Measurements from ENCODE around the gene PTER. TPM values are rescaled to one million over a fixed set of nuclear protein-coding genes. Genes with fewer than 3 reads are reported as not detected.
A peak's percentile ranks its signal among the peaks of the same experiment; 100 is the strongest.

The PTER gene
- total RNA-seq, 1 donor from 2014 or later, result 2.6 TPM

DNA sequence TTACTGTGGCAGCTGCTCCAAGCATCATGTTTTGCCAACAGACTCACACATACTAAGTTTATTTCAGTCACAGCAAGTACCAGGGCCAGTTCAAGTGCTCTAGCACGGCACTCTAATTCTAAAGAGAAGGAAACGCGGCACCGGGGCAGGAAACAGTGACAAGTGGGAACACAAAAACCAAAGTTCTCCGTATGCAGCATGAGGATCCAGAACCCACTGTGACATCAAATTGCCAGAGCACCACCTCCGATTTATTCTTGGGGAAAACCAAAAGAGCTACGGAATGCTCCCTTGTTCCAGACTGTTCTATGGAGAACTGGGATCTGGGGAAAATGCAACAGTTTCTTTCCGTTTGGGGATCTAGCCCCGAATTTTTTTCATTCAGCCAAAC lies 448 bp upstream of the PTER start:
- no peaks in the 10 kb centered on the region for H3K36me3 Mint-ChIP-seq (ENCODE audit: unreplicated experiment)
- TF ChIP-seq, protein P1, sequence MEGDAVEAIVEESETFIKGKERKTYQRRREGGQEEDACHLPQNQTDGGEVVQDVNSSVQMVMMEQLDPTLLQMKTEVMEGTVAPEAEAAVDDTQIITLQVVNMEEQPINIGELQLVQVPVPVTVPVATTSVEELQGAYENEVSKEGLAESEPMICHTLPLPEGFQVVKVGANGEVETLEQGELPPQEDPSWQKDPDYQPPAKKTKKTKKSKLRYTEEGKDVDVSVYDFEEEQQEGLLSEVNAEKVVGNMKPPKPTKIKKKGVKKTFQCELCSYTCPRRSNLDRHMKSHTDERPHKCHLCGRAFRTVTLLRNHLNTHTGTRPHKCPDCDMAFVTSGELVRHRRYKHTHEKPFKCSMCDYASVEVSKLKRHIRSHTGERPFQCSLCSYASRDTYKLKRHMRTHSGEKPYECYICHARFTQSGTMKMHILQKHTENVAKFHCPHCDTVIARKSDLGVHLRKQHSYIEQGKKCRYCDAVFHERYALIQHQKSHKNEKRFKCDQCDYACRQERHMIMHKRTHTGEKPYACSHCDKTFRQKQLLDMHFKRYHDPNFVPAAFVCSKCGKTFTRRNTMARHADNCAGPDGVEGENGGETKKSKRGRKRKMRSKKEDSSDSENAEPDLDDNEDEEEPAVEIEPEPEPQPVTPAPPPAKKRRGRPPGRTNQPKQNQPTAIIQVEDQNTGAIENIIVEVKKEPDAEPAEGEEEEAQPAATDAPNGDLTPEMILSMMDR (IDR thresholded peaks at IDR 0.05), result no peak
- no peaks in the 10 kb centered on the region for H3K9me3 Mint-ChIP-seq (ENCODE audit: unreplicated experiment)
- H3K4me3 Mint-ChIP-seq (ENCODE audit: unreplicated experiment), result peak overlapping the region; percentile 85
- peaks cover 29% of the 10 kb centered on the region for H3K27me3 Mint-ChIP-seq (ENCODE audit: unreplicated experiment)
- peaks cover 17% of the 10 kb centered on the region for H3K4me1 Mint-ChIP-seq (ENCODE audit: unreplicated experiment)
- peak overlapping the region; percentile 72 for H3K27ac Mint-ChIP-seq (ENCODE audit: unreplicated experiment)
- no peak for DNase-seq (ENCODE audit: extremely low spot score, unreplicated experiment)

DNA sequence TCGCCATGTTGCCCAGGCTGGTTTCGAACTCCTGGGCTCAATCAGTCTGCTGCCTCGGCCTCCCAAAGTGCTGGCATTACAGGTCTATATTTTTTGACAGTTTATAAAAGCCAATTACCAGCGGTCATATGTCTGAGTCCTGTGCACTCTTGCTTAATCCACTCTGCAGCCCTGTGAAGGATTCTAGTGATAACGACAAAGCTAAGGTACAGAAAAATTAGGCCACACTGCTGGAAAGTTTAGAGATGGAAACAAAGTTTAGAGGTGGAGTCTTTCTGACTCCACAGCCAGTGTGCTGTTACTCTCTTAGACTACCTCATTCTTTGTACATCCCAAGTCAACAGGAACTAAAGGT lies 707 bp downstream of the PTER start:
- TF ChIP-seq, protein P1 (IDR thresholded peaks at IDR 0.05), result no peak
- peaks cover 17% of the 10 kb centered on the region for H3K4me1 Mint-ChIP-seq (ENCODE audit: unreplicated experiment)
- H3K27me3 Mint-ChIP-seq (ENCODE audit: unreplicated experiment), result peaks cover 20% of the 10 kb centered on the region

DNA sequence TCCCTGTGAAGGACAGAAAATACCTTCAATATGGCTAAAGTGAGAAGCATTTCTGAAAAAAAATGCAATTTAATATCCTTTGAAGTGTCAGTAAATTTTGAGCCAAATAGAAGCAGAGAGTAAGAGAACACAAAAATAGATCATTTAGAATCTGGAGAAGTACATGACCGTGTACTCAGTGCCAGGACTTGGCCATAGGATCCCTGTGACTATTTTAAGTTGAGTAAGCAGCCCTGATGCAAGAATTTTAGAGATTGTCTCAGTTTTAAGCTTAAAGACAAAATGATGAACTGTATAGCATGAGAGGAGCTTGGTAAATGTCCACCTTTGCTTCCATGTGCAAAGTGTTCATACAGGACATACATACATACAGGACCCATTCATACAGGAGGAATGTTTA lies 2.5 kb downstream of the PTER start:
- DNase-seq (ENCODE audit: extremely low spot score, unreplicated experiment), result no peak
- Mint-ChIP-seq H3K4me3 (ENCODE audit: unreplicated experiment) (no peak overlapping the region), H3K27me3 (ENCODE audit: unreplicated experiment) (peaks cover 4% of the 10 kb centered on the region), H3K36me3 (ENCODE audit: unreplicated experiment) (no peaks in the 10 kb centered on the region), H3K27ac (ENCODE audit: unreplicated experiment) (no peak overlapping the region), H3K4me1 (ENCODE audit: unreplicated experiment) (peaks cover 17% of the 10 kb centered on the region), H3K9me3 (ENCODE audit: unreplicated experiment) (no peaks in the 10 kb centered on the region)
- TF ChIP-seq, protein P1 (IDR thresholded peaks at IDR 0.05), result no peak

More for the DNA sequence above, 707 bp downstream of the PTER start:
- peak overlapping the region; percentile 85 for H3K4me3 Mint-ChIP-seq (ENCODE audit: unreplicated experiment)
- H3K36me3 Mint-ChIP-seq (ENCODE audit: unreplicated experiment), result no peaks in the 10 kb centered on the region
- H3K9me3 Mint-ChIP-seq (ENCODE audit: unreplicated experiment), result no peaks in the 10 kb centered on the region
- no peak for DNase-seq (ENCODE audit: extremely low spot score, unreplicated experiment)
- no peak overlapping the region for H3K27ac Mint-ChIP-seq (ENCODE audit: unreplicated experiment)

DNA sequence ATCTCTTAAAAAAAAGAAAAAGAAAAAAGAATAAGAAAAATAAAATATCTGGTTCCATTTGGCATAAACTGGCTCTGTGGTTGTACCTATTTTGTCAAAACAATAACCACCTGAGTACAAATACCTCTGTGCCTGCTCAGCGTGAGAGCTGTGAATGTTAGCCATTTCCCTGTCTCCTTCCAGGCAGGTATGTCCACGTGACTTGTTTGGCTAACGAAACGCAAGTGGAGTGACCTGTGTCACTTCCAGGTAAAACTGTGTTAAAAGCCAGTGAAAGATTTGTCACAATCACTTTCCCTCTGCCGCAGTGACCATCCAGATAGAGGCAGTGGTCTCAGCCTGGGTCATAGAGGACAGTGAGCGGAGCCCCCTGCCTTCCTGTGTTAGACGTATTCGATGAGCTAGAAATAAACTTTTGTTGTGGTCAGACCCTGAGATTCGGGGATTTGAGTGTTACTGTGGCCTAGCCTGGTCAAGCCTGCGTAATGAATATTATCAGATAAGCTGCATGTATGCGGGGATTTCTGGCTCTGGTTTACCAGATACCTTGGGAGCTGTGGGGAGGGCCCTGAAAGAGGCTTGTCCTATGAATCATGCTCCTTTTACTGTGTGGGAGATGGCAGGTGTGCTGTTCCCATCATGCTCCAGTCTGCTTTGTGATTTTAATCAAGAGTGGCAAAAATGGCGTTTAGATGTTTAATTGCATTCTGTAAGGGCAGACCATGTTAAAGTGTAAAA lies 3.8 kb downstream of the PTER start:
- TF ChIP-seq, protein P1 (IDR thresholded peaks at IDR 0.05), result no peak
- no peak overlapping the region for H3K4me3 Mint-ChIP-seq (ENCODE audit: unreplicated experiment)
- no peak overlapping the region for H3K27ac Mint-ChIP-seq (ENCODE audit: unreplicated experiment)
- H3K9me3 Mint-ChIP-seq (ENCODE audit: unreplicated experiment), result no peaks in the 10 kb centered on the region
- peaks cover 3% of the 10 kb centered on the region for H3K27me3 Mint-ChIP-seq (ENCODE audit: unreplicated experiment)
- peaks cover 17% of the 10 kb centered on the region for H3K4me1 Mint-ChIP-seq (ENCODE audit: unreplicated experiment)
- no peak for DNase-seq (ENCODE audit: extremely low spot score, unreplicated experiment)
- peaks cover 1% of the 10 kb centered on the region for H3K36me3 Mint-ChIP-seq (ENCODE audit: unreplicated experiment)

DNA sequence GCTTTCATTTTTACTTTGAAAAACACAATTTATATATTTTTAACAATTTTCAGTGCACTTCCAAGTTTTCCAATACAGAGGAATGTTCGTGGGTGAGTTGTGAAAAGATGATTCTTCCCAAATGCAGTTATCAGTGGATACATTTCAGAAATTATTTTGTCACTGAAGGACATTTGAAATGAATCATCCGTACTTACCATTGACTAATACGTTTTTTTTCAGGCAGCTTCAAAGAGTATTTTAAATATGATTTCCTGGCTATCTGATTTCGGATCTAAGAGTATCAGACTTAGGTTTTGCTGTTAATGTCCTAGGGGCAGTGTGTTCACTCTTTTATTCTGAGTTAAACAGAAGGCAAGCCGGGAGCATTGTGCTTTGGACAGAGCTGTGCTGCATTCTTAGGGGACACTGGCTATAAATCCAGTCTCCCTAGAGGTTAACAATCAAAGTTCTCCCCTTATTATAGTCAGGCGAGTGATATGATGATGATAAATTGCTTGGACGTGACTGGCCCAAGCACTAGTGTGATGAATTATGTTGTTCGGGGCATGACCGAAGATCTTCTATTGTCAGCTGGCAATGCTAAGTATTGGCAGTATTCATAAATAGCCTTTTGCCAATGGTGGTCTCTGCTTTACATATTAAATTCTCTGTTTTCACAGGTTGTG lies 4.5 kb downstream of the PTER start:
- Mint-ChIP-seq H3K4me1 (ENCODE audit: unreplicated experiment) (peaks cover 16% of the 10 kb centered on the region), H3K9me3 (ENCODE audit: unreplicated experiment) (no peaks in the 10 kb centered on the region), H3K27ac (ENCODE audit: unreplicated experiment) (no peak overlapping the region), H3K4me3 (ENCODE audit: unreplicated experiment) (no peak overlapping the region), H3K36me3 (ENCODE audit: unreplicated experiment) (peaks cover 1% of the 10 kb centered on the region), H3K27me3 (ENCODE audit: unreplicated experiment) (no peaks in the 10 kb centered on the region)
- no peak for DNase-seq (ENCODE audit: extremely low spot score, unreplicated experiment)
- TF ChIP-seq, protein P1 (IDR thresholded peaks at IDR 0.05), result no peak

Data from osteocyte (in vitro differentiated cells).